Measurements from ENCODE around the gene MBD3L2.
"Not testable (repeated sequence)": the region's sequence is repeated elsewhere in the genome, so short reads cannot be mapped to it uniquely, and the experiment has no call there.

Gene MBD3L2

GRCh38 chr19:7063339-7063738 lies 14.2 kb downstream of the MBD3L2 start:
- DNase-seq (ENCODE audit: low read depth): no peak

- no peak for DNase-seq (ENCODE audit: low read depth)
Measured at GRCh38 chr19:7063764-7064418, 14.8 kb downstream of the MBD3L2 start.

GRCh38 chr19:7067122-7067521 lies 18.0 kb downstream of the MBD3L2 start:
- DNase-seq (ENCODE audit: low read depth): not testable (repeated sequence)

GRCh38 chr19:7067716-7068115 lies 18.6 kb downstream of the MBD3L2 start:
- DNase-seq (ENCODE audit: low read depth): no peak

GRCh38 chr19:7068599-7068998 lies 19.5 kb downstream of the MBD3L2 start:
- no peak for DNase-seq (ENCODE audit: low read depth)

- peak; percentile 96 for DNase-seq (ENCODE audit: low read depth)
Measured at GRCh38 chr19:7069042-7069903, 20.2 kb downstream of the MBD3L2 start, which contains the start of gene ZNF557. Gene ZNF557 (plus strand): TSS chr19:7069703. CDS start chr19:7075075, 5,372 bp downstream.

- no peak for DNase-seq (ENCODE audit: low read depth)
Measured at GRCh38 chr19:7069904-7070226, 20.7 kb downstream of the MBD3L2 start.

GRCh38 chr19:7072541-7072940 lies 23.4 kb downstream of the MBD3L2 start:
- no peak for DNase-seq (ENCODE audit: low read depth)

GRCh38 chr19:7074705-7075282 lies 25.7 kb downstream of the MBD3L2 start:
- no peak for DNase-seq (ENCODE audit: low read depth)

- no peak for DNase-seq (ENCODE audit: low read depth)
Measured at GRCh38 chr19:7076151-7076550, 27.0 kb downstream of the MBD3L2 start.

GRCh38 chr19:7078008-7078407 lies 28.9 kb downstream of the MBD3L2 start:
- DNase-seq (ENCODE audit: low read depth): no peak

GRCh38 chr19:7083076-7083956 lies 34.2 kb downstream of the MBD3L2 start:
- no peak for DNase-seq (ENCODE audit: low read depth)

GRCh38 chr19:7088999-7089398 lies 39.9 kb downstream of the MBD3L2 start:
- no peak for DNase-seq (ENCODE audit: low read depth)

GRCh38 chr19:7098096-7098495 lies 49.0 kb downstream of the MBD3L2 start:
- DNase-seq (ENCODE audit: low read depth): no peak

- DNase-seq (ENCODE audit: low read depth): peak; percentile 77
Measured at GRCh38 chr19:7098701-7099596, 49.8 kb downstream of the MBD3L2 start.

- DNase-seq (ENCODE audit: low read depth): no peak
Measured at GRCh38 chr19:7099597-7099921, 50.4 kb downstream of the MBD3L2 start.
